Keratinocyte (primary cell): ENCODE measurements around the gene HCN1. TPM values are rescaled to one million over a fixed set of nuclear protein-coding genes. Genes with fewer than 3 reads are reported as not detected.

Source experiments
- DNase-seq: peaks from one replicate; pipeline ENCODE4 v3.0.0-alpha.2; 2011; ENCODE audit warnings: low read depth, missing footprints, low spot score
- FAIRE-seq: peaks from 2 replicates; lab custom pipeline; 2011; peaks lifted over from hg19 to GRCh38; lab: Jason Lieb, UNC
- H2AFZ ChIP-seq: 2 replicates; pipeline ENCODE4 v1.6.0; 2012; ENCODE audit warnings: low read length, control low read depth, inconsistent platforms; ENCODE audit not compliant: control insufficient read depth
- H3K27ac ChIP-seq: 2 replicates; pipeline ENCODE4 v1.5.1; 2011; ENCODE audit warnings: low read length; ENCODE audit not compliant: control insufficient read depth, insufficient read depth
- H3K27me3 ChIP-seq: 3 replicates; pipeline ENCODE4 v1.6.0; 2011; ENCODE audit warnings: low read length; ENCODE audit not compliant: control insufficient read depth, insufficient read depth; ENCODE audit errors: extremely low read depth
- H3K36me3 ChIP-seq, 2 experiments: 2 replicates in 1 of 2; 3 replicates in 1 of 2; pipeline ENCODE4 v1.5.1; 2011; ENCODE audit warnings: low read length in 2 of 2, mild to moderate bottlenecking in 1 of 2; ENCODE audit not compliant: control insufficient read depth in 2 of 2, insufficient read depth in 2 of 2; ENCODE audit errors: extremely low read depth in 1 of 2
- H3K4me1 ChIP-seq: 3 replicates; pipeline ENCODE4 v1.5.1; 2011; ENCODE audit warnings: low read length; ENCODE audit not compliant: control insufficient read depth, insufficient read depth; ENCODE audit errors: extremely low read depth
- H3K4me2 ChIP-seq: 3 replicates; pipeline ENCODE4 v1.6.0; 2011; ENCODE audit warnings: low read depth, low read length; ENCODE audit not compliant: control insufficient read depth, insufficient read depth; ENCODE audit errors: extremely low read depth
- H3K4me3 ChIP-seq, 3 experiments: fragments of 200-600 bp in 1 of 3; sonication (generic) in 1 of 3; 2 replicates in 2 of 3; 3 replicates in 1 of 3; pipeline ENCODE4 v1.5.1; 2011 to 2016; ENCODE audit warnings: low read length in 3 of 3, mild to moderate bottlenecking in 3 of 3, control low read depth in 2 of 3, inconsistent platforms in 1 of 3, low read depth in 1 of 3, mixed read lengths in 1 of 3, mixed run types in 1 of 3, moderate library complexity in 1 of 3; ENCODE audit not compliant: control insufficient read depth in 2 of 3, insufficient read depth in 2 of 3; ENCODE audit errors: extremely low read depth in 1 of 3
- H3K79me2 ChIP-seq: 2 replicates; pipeline ENCODE4 v1.6.0; 2012; ENCODE audit warnings: low read length; ENCODE audit not compliant: control insufficient read depth, insufficient read depth
- H3K9ac ChIP-seq: 3 replicates; pipeline ENCODE4 v1.6.0; 2011; ENCODE audit warnings: low read length; ENCODE audit not compliant: control insufficient read depth, insufficient read depth; ENCODE audit errors: extremely low read depth
- H3K9me1 ChIP-seq: 3 replicates; pipeline ENCODE4 v1.6.0; 2011; ENCODE audit warnings: low read length; ENCODE audit not compliant: control insufficient read depth, insufficient read depth; ENCODE audit errors: extremely low read depth
- H3K9me3 ChIP-seq: 2 replicates; pipeline ENCODE4 v1.5.1; 2012; ENCODE audit warnings: low read depth, low read length; ENCODE audit not compliant: control insufficient read depth
- H4K20me1 ChIP-seq: 3 replicates; pipeline ENCODE4 v1.6.0; 2011; ENCODE audit warnings: low read length; ENCODE audit not compliant: control insufficient read depth, insufficient read depth; ENCODE audit errors: extremely low read depth
- EZH2 ChIP-seq: IDR thresholded peaks from one replicate; pipeline ENCODE4 v1.6.1; 2012; ENCODE audit warnings: inconsistent platforms, mild to moderate bottlenecking, low read length, moderate library complexity
- dilution Hi-C: fragments of 300-500 bp; cut with MboI; formaldehyde crosslinking; loops from one replicate; pipeline ENCODE4 v1.7.0; 2020; ENCODE audit warnings: low sequenced_read_pairs; ENCODE audit not compliant: extremely low pct_ligation_motif_present
- polyA plus RNA-seq, 5 experiments: library from polyadenylated mRNA; depleted of rRNA in 3 of 5; stranded (reverse) in 3 of 5; stranded (forward) in 1 of 5; unstranded in 1 of 5; fragments of >200 nt; gene quantifications; 1 replicate in 1 of 5; 2 replicates in 3 of 5; 3 replicates in 1 of 5; pipeline versions ENCODE4 v1.2.1 to v1.2.3, GENCODE V29; 2011 to 2012; ENCODE audit warnings: missing spikeins in 2 of 5, low read depth in 1 of 5, low replicate concordance in 1 of 5
- TF ChIP-seq, protein P1 (sequence below), 3 experiments: IDR thresholded peaks in 1 of 3; conservative IDR thresholded peaks in 1 of 3; optimal IDR thresholded peaks in 1 of 3; 2 replicates in 2 of 3; 3 replicates in 1 of 3; pipeline versions ENCODE3 to v1.5.1; 2011; ENCODE audit warnings: low read length in 3 of 3, mild to moderate bottlenecking in 3 of 3, moderate library complexity in 2 of 3, control low read depth in 1 of 3, inconsistent platforms in 1 of 3; ENCODE audit not compliant: insufficient read depth in 2 of 3; ENCODE audit errors: extremely low read depth in 1 of 3

Gene HCN1
- polyA plus RNA-seq, 1 donor (not counting 4 experiments of a cell fraction or from before 2014, with no cell fraction given) = not detected

DNA sequence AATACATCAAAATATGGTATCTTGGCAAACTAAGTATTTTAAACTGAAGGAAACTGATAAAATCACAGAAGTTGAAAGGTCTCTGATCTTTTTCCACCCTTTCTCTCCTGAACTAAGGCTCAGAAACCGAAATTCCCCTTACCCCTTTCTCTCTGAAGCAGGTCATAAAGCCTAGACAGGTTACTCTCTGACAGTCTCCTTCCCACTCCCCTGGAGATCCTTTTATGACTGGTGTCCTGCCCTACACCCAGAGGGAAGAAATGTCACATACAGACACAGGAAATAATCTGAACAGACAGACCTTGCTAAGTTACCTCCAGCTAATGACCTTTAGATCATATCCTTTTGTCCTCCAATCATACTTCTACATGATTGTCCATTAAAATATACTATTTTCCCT, 127.4 kb downstream of the HCN1 start:
- Histone ChIP-seq H3K4me3 (no peak overlapping the region), H3K36me3 (no peaks in the 10 kb centered on the region), H2AFZ (no peak overlapping the region), H3K9me1 (no peaks in the 10 kb centered on the region), H3K79me2 (no peaks in the 10 kb centered on the region), H4K20me1 (no peaks in the 10 kb centered on the region), H3K27me3 (no peaks in the 10 kb centered on the region), H3K9me3 (no peaks in the 10 kb centered on the region), H3K9ac (no peak overlapping the region), H3K27ac (no peak overlapping the region), H3K4me1 (no peaks in the 10 kb centered on the region), H3K4me2 (no peak overlapping the region)
- TF ChIP-seq, protein P1, sequence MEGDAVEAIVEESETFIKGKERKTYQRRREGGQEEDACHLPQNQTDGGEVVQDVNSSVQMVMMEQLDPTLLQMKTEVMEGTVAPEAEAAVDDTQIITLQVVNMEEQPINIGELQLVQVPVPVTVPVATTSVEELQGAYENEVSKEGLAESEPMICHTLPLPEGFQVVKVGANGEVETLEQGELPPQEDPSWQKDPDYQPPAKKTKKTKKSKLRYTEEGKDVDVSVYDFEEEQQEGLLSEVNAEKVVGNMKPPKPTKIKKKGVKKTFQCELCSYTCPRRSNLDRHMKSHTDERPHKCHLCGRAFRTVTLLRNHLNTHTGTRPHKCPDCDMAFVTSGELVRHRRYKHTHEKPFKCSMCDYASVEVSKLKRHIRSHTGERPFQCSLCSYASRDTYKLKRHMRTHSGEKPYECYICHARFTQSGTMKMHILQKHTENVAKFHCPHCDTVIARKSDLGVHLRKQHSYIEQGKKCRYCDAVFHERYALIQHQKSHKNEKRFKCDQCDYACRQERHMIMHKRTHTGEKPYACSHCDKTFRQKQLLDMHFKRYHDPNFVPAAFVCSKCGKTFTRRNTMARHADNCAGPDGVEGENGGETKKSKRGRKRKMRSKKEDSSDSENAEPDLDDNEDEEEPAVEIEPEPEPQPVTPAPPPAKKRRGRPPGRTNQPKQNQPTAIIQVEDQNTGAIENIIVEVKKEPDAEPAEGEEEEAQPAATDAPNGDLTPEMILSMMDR (optimal IDR thresholded peaks at IDR 0.05 in 1 of 3, IDR thresholded peaks at IDR 0.05 in 1 of 3, conservative IDR thresholded peaks at IDR 0.05 in 1 of 3; ENCODE audit: extremely low read depth in 1 of 3, insufficient read depth in 2 of 3, low read length in 3 of 3) = no peak
- no peak for TF ChIP-seq EZH2
- FAIRE-seq (no peak), DNase-seq (no peak)
- dilution Hi-C loops = no loop called here

DNA sequence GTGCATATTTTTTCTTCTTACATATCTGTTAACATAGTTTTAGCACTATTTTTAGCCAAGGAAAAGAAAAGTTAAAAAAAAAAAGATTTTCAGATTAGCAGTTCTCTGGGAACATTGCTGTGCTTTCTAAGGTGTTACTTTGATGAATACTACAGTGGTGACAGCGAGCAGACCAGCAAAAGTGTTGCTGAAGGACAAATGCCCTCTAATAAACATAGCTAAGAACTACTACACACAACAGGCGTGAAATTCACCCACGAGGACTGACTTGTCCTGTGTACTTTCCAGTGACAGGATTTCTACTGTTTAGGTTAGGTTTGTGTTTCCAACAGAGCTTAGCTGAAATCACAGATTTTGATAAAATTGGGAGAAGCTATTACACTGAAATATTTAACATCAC, 153.8 kb downstream of the HCN1 start:
- H3K4me3 ChIP-seq = no peak overlapping the region
- DNase-seq = no peak
- H3K9ac ChIP-seq = no peak overlapping the region
- no peaks in the 10 kb centered on the region for H3K9me3 ChIP-seq
- no peaks in the 10 kb centered on the region for H4K20me1 ChIP-seq
- no peak overlapping the region for H2AFZ ChIP-seq
- no peaks in the 10 kb centered on the region for H3K4me1 ChIP-seq
- TF ChIP-seq, protein P1 (optimal IDR thresholded peaks at IDR 0.05 in 1 of 3, IDR thresholded peaks at IDR 0.05 in 1 of 3, conservative IDR thresholded peaks at IDR 0.05 in 1 of 3; ENCODE audit: extremely low read depth in 1 of 3, insufficient read depth in 2 of 3, low read length in 3 of 3) = no peak
- TF ChIP-seq EZH2 = no peak
- no peaks in the 10 kb centered on the region for H3K36me3 ChIP-seq
- no peak overlapping the region for H3K4me2 ChIP-seq
- no peaks in the 10 kb centered on the region for H3K9me1 ChIP-seq
- H3K27me3 ChIP-seq = no peaks in the 10 kb centered on the region
- H3K27ac ChIP-seq = no peak overlapping the region
- H3K79me2 ChIP-seq = no peaks in the 10 kb centered on the region
- FAIRE-seq = no peak
- dilution Hi-C loops = no loop called here
